GM12891 (cell line): Measurements from ENCODE around the gene AKAP12.

Source experiments
- DNase-seq: peaks from one replicate; pipeline ENCODE4 v3.0.0; 2011; ENCODE audit warnings: low spot score; ENCODE audit not compliant: insufficient read length
- FAIRE-seq: peaks from 2 replicates; lab custom pipeline; 2011; peaks lifted over from hg19 to GRCh38; lab: Jason Lieb, UNC
- PAX5 ChIP-seq: IDR thresholded peaks from 2 replicates; pipeline ENCODE4 v1.6.1; 2011; ENCODE audit warnings: low read length, moderate library complexity, mild to moderate bottlenecking; ENCODE audit not compliant: insufficient read depth, severe bottlenecking
- POLR2A ChIP-seq: IDR thresholded peaks from 2 replicates; pipeline ENCODE4 v1.6.1; 2011; ENCODE audit warnings: low read depth, low read length, control low read depth
- POLR2AphosphoS5 ChIP-seq: IDR thresholded peaks from 2 replicates; pipeline ENCODE4 v1.6.1; 2011; ENCODE audit warnings: low read depth, low read length, control low read depth
- POU2F2 ChIP-seq: IDR thresholded peaks from 2 replicates; pipeline ENCODE4 v1.6.1; 2011; ENCODE audit warnings: low read depth, mild to moderate bottlenecking, control low read depth, low read length, moderate library complexity
- SPI1 ChIP-seq: IDR thresholded peaks from 2 replicates; pipeline ENCODE4 v1.6.1; 2011; ENCODE audit warnings: low read depth, low read length, control low read depth
- TAF1 ChIP-seq: IDR thresholded peaks from 2 replicates; pipeline ENCODE4 v1.6.1; 2011; ENCODE audit warnings: low read depth, low read length, control low read depth

The AKAP12 gene

GRCh38 chr6:151209071-151209831 lies 30.5 kb upstream of the AKAP12 start:
- DNase-seq, result no peak
- FAIRE-seq, result no peak
- TF ChIP-seq TAF1 (no peak), SPI1 (no peak), PAX5 (no peak), POLR2A (no peak), POU2F2 (no peak), POLR2AphosphoS5 (no peak)

GRCh38 chr6:151211075-151211474 lies 28.7 kb upstream of the AKAP12 start:
- DNase-seq (no peak), FAIRE-seq (no peak)
- TF ChIP-seq POLR2A (no peak), PAX5 (no peak), POU2F2 (no peak), SPI1 (no peak), POLR2AphosphoS5 (no peak), TAF1 (no peak)

- FAIRE-seq (no peak), DNase-seq (no peak)
- TF ChIP-seq POU2F2 (no peak), POLR2A (no peak), SPI1 (no peak), POLR2AphosphoS5 (no peak), PAX5 (no peak), TAF1 (no peak)
Measured at GRCh38 chr6:151213352-151213751, 26.4 kb upstream of the AKAP12 start.

GRCh38 chr6:151215999-151216398 lies 23.8 kb upstream of the AKAP12 start:
- TF ChIP-seq TAF1 (no peak), POU2F2 (no peak), PAX5 (no peak)
- FAIRE-seq, result no peak
- no peak for DNase-seq

GRCh38 chr6:151216804-151217203 lies 23.0 kb upstream of the AKAP12 start:
- TF ChIP-seq PAX5 (no peak), POLR2A (no peak), SPI1 (no peak), TAF1 (no peak), POU2F2 (no peak), POLR2AphosphoS5 (no peak)
- DNase-seq (no peak), FAIRE-seq (no peak)

GRCh38 chr6:151219192-151219591 lies 20.6 kb upstream of the AKAP12 start:
- FAIRE-seq, result no peak
- TF ChIP-seq PAX5, result no peak
- no peak for TF ChIP-seq POLR2A
- TF ChIP-seq POLR2AphosphoS5, result no peak
- no peak for TF ChIP-seq POU2F2
- no peak for TF ChIP-seq SPI1
- no peak for DNase-seq

GRCh38 chr6:151224076-151224475 lies 15.7 kb upstream of the AKAP12 start:
- FAIRE-seq (no peak), DNase-seq (no peak)
- no peak for TF ChIP-seq POLR2A
- no peak for TF ChIP-seq TAF1
- no peak for TF ChIP-seq SPI1
- TF ChIP-seq PAX5, result no peak
- TF ChIP-seq POLR2AphosphoS5, result no peak
- no peak for TF ChIP-seq POU2F2

- no peak for TF ChIP-seq TAF1
- TF ChIP-seq PAX5, result no peak
- no peak for TF ChIP-seq SPI1
- no peak for TF ChIP-seq POLR2AphosphoS5
- TF ChIP-seq POU2F2, result no peak
- no peak for TF ChIP-seq POLR2A
- FAIRE-seq, result no peak
- no peak for DNase-seq
Measured at GRCh38 chr6:151225919-151226318, 13.8 kb upstream of the AKAP12 start.

GRCh38 chr6:151228788-151229400 lies 10.9 kb upstream of the AKAP12 start:
- DNase-seq (no peak), FAIRE-seq (no peak)
- no peak for TF ChIP-seq PAX5
- no peak for TF ChIP-seq POLR2A
- TF ChIP-seq TAF1, result no peak

GRCh38 chr6:151229401-151230276 lies 10.1 kb upstream of the AKAP12 start:
- no peak for TF ChIP-seq SPI1
- no peak for TF ChIP-seq POLR2AphosphoS5
- TF ChIP-seq PAX5, result no peak
- TF ChIP-seq POLR2A, result no peak
- TF ChIP-seq POU2F2, result no peak
- no peak for TF ChIP-seq TAF1
- FAIRE-seq (no peak), DNase-seq (no peak)
